Panc1 (cell line): ENCODE data around the gene PCDH20. TPM values are rescaled to one million over a fixed set of nuclear protein-coding genes. Genes with fewer than 3 reads are reported as not detected.

ENCODE experiments used
- ATAC-seq: fragments of 200-7000 bp; cut with Tn5 transposase; 2 replicates; pipeline ENCODE4 v1.9.1; 2020; ENCODE audit warnings: mild to moderate bottlenecking, moderate library complexity
- BruUV-seq: library from RNA; stranded (reverse); fragments of 400-500 nt; replicated peaks from 2 replicates; lab custom pipeline; 2021; lab: Mats Ljungman, UMichigan
- CTCF ChIA-PET: fragments of 300-600 bp; sonication (Branson Sonifier 250); formaldehyde crosslinking; loops from one replicate; lab custom pipeline; 2022; ENCODE audit warnings: antibody characterized with exemption; lab: Charles Lee
- POLR2A ChIA-PET: fragments of 300-600 bp; sonication (Branson Sonifier 250); formaldehyde crosslinking; loops from one replicate; lab custom pipeline; 2022; ENCODE audit warnings: antibody characterized with exemption; lab: Charles Lee
- DNase-seq: peaks from one replicate; pipeline ENCODE4 v3.0.0-alpha.2; 2010; ENCODE audit warnings: low read depth, low spot score
- H3K27ac ChIP-seq: 2 replicates; pipeline ENCODE4 v1.5.1; 2011; ENCODE audit warnings: mild to moderate bottlenecking, low read length, inconsistent platforms
- H3K27me3 ChIP-seq: fragments of 200-500 bp; sonication (Bioruptor generic); 2 replicates; pipeline ENCODE4 v1.6.0; 2014; ENCODE audit warnings: low read length, inconsistent platforms; ENCODE audit not compliant: control insufficient read depth, insufficient read depth
- H3K36me3 ChIP-seq: fragments of 200-500 bp; sonication (Bioruptor generic); 2 replicates; pipeline ENCODE4 v1.5.1; 2014; ENCODE audit warnings: inconsistent platforms, mild to moderate bottlenecking, low read length, moderate library complexity; ENCODE audit not compliant: control insufficient read depth, insufficient read depth
- H3K4me1 ChIP-seq: 2 replicates; pipeline ENCODE4 v1.5.1; 2011; ENCODE audit warnings: inconsistent platforms, mild to moderate bottlenecking, low read length, moderate library complexity; ENCODE audit not compliant: control insufficient read depth, insufficient read depth
- H3K4me3 ChIP-seq, 2 experiments: 2 replicates each; pipeline ENCODE4 v1.5.1; 2011 to 2012; ENCODE audit warnings: low read depth in 2 of 2, low read length in 2 of 2, mild to moderate bottlenecking in 2 of 2, inconsistent platforms in 1 of 2, moderate library complexity in 1 of 2
- H3K9me3 ChIP-seq: fragments of 200-500 bp; sonication (Bioruptor generic); 2 replicates; pipeline ENCODE4 v1.5.1; 2014; ENCODE audit warnings: low read depth, mild to moderate bottlenecking, inconsistent platforms, low read length, moderate library complexity; ENCODE audit not compliant: control insufficient read depth, insufficient read depth
- POLR2AphosphoS5 ChIP-seq: IDR thresholded peaks from 2 replicates; pipeline ENCODE4 v1.6.1; 2012; ENCODE audit warnings: mild to moderate bottlenecking, low read depth, low read length, moderate library complexity
- SIN3A ChIP-seq: IDR thresholded peaks from 2 replicates; pipeline ENCODE4 v1.6.1; 2012; ENCODE audit warnings: low read depth, mild to moderate bottlenecking, low read length, moderate library complexity, borderline replicate concordance; ENCODE audit not compliant: insufficient read depth
- TCF7L2 ChIP-seq: IDR thresholded peaks from 2 replicates; pipeline ENCODE4 v1.6.1; 2011; ENCODE audit warnings: mild to moderate bottlenecking, low read depth, low read length, inconsistent platforms
- in situ Hi-C: cut with HindIII; loops from 2 replicates; pipeline ENCODE4 v1.10.0; 2016; ENCODE audit warnings: low sequenced_read_pairs, low pct_unique_long_range_greater_than_20kb
- intact Hi-C: fragments of 100-400 bp; cut with micrococcal nuclease; formaldehyde crosslinking; loops from one replicate; pipeline ENCODE4 v1.10.0; 2022; ENCODE audit not compliant: unreplicated experiment
- total RNA-seq: library from RNA; stranded (reverse); gene quantifications from one replicate; pipeline ENCODE4 v1.2.1, GENCODE V29; 2021; ENCODE audit not compliant: unreplicated experiment
- TF ChIP-seq, protein P1 (sequence below), 2 experiments: IDR thresholded peaks; 2 replicates each; pipeline ENCODE4 v1.6.1; 2011 to 2012; ENCODE audit warnings: low read depth in 2 of 2, control low read depth in 1 of 2, low read length in 1 of 2, mild to moderate bottlenecking in 1 of 2, moderate library complexity in 1 of 2; ENCODE audit not compliant: insufficient read depth in 1 of 2
- TF ChIP-seq, protein P2 (sequence below): fragments of 450-650 bp; IDR thresholded peaks from 2 replicates; pipeline ENCODE4 v1.5.1; 2017; ENCODE audit warnings: mild to moderate bottlenecking

The PCDH20 gene
- total RNA-seq, 1 experiment from 2014 or later, result 3.4 TPM

DNA sequence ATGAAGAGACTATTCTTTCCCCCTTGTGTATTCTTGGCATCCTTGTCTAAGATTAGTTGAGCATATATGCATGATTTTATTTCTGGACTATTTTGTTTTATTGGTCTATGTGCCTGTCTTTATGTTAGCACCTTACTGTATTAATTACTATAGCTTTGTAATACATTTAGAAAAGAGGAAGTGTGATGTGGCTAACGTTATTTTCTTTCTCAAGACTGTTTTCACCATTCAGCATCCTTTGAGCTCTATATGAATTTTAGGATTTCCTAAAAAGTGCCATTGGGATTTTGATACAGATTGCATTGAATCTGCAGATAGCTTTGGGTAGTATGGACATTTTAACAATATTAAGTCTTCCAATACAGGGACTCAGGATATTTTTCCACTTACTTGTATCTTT, 37.5 kb upstream of the PCDH20 start:
- POLR2A ChIA-PET, result no interaction called here
- in situ Hi-C loops (no loop called here), intact Hi-C loops (no loop called here)
- Histone ChIP-seq H3K27ac (no peak overlapping the region), H3K4me3 (no peak overlapping the region), H3K9me3 (no peaks in the 10 kb centered on the region), H3K4me1 (no peaks in the 10 kb centered on the region), H3K27me3 (no peaks in the 10 kb centered on the region), H3K36me3 (no peaks in the 10 kb centered on the region)
- no TSS peak for BruUV-seq
- DNase-seq (no peak), ATAC-seq (no peak)
- CTCF ChIA-PET, result no interaction called here
- TF ChIP-seq, protein P1, sequence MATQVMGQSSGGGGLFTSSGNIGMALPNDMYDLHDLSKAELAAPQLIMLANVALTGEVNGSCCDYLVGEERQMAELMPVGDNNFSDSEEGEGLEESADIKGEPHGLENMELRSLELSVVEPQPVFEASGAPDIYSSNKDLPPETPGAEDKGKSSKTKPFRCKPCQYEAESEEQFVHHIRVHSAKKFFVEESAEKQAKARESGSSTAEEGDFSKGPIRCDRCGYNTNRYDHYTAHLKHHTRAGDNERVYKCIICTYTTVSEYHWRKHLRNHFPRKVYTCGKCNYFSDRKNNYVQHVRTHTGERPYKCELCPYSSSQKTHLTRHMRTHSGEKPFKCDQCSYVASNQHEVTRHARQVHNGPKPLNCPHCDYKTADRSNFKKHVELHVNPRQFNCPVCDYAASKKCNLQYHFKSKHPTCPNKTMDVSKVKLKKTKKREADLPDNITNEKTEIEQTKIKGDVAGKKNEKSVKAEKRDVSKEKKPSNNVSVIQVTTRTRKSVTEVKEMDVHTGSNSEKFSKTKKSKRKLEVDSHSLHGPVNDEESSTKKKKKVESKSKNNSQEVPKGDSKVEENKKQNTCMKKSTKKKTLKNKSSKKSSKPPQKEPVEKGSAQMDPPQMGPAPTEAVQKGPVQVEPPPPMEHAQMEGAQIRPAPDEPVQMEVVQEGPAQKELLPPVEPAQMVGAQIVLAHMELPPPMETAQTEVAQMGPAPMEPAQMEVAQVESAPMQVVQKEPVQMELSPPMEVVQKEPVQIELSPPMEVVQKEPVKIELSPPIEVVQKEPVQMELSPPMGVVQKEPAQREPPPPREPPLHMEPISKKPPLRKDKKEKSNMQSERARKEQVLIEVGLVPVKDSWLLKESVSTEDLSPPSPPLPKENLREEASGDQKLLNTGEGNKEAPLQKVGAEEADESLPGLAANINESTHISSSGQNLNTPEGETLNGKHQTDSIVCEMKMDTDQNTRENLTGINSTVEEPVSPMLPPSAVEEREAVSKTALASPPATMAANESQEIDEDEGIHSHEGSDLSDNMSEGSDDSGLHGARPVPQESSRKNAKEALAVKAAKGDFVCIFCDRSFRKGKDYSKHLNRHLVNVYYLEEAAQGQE (IDR thresholded peaks at IDR 0.05; ENCODE audit: insufficient read depth in 1 of 2, low read depth in 2 of 2, low read length in 1 of 2), result no peak
- TF ChIP-seq, protein P2, sequence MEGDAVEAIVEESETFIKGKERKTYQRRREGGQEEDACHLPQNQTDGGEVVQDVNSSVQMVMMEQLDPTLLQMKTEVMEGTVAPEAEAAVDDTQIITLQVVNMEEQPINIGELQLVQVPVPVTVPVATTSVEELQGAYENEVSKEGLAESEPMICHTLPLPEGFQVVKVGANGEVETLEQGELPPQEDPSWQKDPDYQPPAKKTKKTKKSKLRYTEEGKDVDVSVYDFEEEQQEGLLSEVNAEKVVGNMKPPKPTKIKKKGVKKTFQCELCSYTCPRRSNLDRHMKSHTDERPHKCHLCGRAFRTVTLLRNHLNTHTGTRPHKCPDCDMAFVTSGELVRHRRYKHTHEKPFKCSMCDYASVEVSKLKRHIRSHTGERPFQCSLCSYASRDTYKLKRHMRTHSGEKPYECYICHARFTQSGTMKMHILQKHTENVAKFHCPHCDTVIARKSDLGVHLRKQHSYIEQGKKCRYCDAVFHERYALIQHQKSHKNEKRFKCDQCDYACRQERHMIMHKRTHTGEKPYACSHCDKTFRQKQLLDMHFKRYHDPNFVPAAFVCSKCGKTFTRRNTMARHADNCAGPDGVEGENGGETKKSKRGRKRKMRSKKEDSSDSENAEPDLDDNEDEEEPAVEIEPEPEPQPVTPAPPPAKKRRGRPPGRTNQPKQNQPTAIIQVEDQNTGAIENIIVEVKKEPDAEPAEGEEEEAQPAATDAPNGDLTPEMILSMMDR, result no peak
- no peak for TF ChIP-seq SIN3A
- no peak for TF ChIP-seq TCF7L2
- no peak for TF ChIP-seq POLR2AphosphoS5

DNA sequence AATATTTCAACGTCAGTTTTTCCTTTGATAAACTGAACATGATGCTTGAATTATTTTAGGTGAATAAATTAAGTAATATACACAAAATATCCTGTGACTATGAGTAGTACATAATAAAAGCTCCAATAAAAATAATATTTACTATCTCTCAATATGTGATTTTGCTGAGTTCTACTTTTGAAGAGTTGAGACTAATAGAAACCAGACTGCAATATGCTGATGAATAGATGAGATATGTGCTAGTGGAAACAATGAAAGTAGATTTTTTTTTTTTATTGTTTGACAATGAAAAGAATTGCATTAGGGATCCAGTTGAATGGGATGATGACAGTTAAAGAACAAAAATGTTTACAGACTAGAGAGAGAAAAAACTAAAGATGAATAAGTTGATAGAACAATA, 16.4 kb upstream of the PCDH20 start:
- DNase-seq, result no peak
- H3K27ac ChIP-seq, result no peak overlapping the region
- ATAC-seq, result no peak
- in situ Hi-C loops (no loop called here), intact Hi-C loops (no loop called here)
- H3K4me3 ChIP-seq, result no peak overlapping the region
- BruUV-seq, result no TSS peak
- ChIA-PET CTCF (no interaction called here), POLR2A (no interaction called here)
- TF ChIP-seq SIN3A (no peak), TCF7L2 (no peak), POLR2AphosphoS5 (no peak)
- TF ChIP-seq, protein P1 (IDR thresholded peaks at IDR 0.05; ENCODE audit: insufficient read depth in 1 of 2, low read depth in 2 of 2, low read length in 1 of 2), result no peak
- TF ChIP-seq, protein P2, result no peak
- H3K9me3 ChIP-seq, result no peaks in the 10 kb centered on the region
- H3K27me3 ChIP-seq, result no peaks in the 10 kb centered on the region
- H3K36me3 ChIP-seq, result no peaks in the 10 kb centered on the region
- no peaks in the 10 kb centered on the region for H3K4me1 ChIP-seq
